Measurements from ENCODE around the gene SLC23A2.

DNA sequence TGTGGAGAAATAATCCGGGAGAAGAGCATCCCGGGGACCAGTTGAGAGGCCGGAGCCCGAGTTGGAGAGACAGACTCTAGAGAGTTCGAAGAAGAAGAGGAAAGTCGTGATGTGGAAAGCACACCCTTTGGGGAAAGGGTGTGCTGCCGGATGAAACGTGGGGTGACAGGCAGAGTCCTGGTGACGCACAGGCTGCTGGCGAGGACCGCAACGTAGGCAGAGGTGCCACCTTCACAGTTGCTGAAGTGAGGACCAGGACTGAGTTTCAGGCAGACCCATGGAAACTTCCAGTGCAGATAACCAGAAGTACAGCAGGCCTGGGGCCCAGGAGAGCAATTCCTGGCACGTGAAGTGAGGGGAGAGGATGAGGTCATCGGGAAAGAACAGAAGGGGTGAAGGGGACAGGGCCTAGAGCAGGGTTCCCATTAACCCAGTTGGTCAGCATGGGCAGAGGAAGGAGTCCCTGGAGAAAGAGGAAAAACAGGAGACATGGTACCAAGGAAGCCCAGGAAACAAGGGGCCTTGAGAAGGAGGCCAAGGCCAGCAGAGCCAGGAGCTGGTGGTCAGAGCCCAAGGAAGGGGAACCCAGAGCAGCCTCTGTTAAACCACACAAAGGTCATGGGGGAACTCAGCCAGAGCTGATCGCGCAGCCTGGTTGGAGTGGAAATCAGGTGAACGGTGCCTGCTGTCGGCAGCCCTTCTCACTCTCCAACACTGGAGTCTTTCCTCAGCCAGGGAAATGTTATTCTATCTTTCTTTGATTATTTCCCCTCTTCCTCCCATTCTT is 195.5 kb downstream of the SLC23A2 start:
- TF ChIP-seq, protein P1, sequence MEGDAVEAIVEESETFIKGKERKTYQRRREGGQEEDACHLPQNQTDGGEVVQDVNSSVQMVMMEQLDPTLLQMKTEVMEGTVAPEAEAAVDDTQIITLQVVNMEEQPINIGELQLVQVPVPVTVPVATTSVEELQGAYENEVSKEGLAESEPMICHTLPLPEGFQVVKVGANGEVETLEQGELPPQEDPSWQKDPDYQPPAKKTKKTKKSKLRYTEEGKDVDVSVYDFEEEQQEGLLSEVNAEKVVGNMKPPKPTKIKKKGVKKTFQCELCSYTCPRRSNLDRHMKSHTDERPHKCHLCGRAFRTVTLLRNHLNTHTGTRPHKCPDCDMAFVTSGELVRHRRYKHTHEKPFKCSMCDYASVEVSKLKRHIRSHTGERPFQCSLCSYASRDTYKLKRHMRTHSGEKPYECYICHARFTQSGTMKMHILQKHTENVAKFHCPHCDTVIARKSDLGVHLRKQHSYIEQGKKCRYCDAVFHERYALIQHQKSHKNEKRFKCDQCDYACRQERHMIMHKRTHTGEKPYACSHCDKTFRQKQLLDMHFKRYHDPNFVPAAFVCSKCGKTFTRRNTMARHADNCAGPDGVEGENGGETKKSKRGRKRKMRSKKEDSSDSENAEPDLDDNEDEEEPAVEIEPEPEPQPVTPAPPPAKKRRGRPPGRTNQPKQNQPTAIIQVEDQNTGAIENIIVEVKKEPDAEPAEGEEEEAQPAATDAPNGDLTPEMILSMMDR (IDR thresholded peaks at IDR 0.05): no peak
- TF ChIP-seq POLR2AphosphoS5 (IDR thresholded peaks at IDR 0.05; ENCODE audit: low read depth, low read length): no peak
- TF ChIP-seq TCF7L2 (IDR thresholded peaks at IDR 0.05; ENCODE audit: low read depth, low read length): no peak
- TF ChIP-seq, protein P2, sequence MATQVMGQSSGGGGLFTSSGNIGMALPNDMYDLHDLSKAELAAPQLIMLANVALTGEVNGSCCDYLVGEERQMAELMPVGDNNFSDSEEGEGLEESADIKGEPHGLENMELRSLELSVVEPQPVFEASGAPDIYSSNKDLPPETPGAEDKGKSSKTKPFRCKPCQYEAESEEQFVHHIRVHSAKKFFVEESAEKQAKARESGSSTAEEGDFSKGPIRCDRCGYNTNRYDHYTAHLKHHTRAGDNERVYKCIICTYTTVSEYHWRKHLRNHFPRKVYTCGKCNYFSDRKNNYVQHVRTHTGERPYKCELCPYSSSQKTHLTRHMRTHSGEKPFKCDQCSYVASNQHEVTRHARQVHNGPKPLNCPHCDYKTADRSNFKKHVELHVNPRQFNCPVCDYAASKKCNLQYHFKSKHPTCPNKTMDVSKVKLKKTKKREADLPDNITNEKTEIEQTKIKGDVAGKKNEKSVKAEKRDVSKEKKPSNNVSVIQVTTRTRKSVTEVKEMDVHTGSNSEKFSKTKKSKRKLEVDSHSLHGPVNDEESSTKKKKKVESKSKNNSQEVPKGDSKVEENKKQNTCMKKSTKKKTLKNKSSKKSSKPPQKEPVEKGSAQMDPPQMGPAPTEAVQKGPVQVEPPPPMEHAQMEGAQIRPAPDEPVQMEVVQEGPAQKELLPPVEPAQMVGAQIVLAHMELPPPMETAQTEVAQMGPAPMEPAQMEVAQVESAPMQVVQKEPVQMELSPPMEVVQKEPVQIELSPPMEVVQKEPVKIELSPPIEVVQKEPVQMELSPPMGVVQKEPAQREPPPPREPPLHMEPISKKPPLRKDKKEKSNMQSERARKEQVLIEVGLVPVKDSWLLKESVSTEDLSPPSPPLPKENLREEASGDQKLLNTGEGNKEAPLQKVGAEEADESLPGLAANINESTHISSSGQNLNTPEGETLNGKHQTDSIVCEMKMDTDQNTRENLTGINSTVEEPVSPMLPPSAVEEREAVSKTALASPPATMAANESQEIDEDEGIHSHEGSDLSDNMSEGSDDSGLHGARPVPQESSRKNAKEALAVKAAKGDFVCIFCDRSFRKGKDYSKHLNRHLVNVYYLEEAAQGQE (IDR thresholded peaks at IDR 0.05; ENCODE audit: insufficient read depth in 1 of 2, low read depth in 2 of 2, low read length in 1 of 2): no peak
- no peak for TF ChIP-seq SIN3A (IDR thresholded peaks at IDR 0.05; ENCODE audit: borderline replicate concordance, insufficient read depth, low read depth, low read length)

Data from Panc1 (cell line).